ENCODE results near the gene KIFAP3. TPM values are rescaled to one million over a fixed set of nuclear protein-coding genes. Genes with fewer than 3 reads are reported as not detected.

KIFAP3 gene
- total RNA-seq, 1 experiment from 2014 or later = 230 TPM

- no peak for DNase-seq (ENCODE audit: low spot score)
Observed at GRCh38 chr1:169989246-169989645, 85.2 kb downstream of the KIFAP3 start.

- DNase-seq (ENCODE audit: low spot score) = no peak
Observed at GRCh38 chr1:169985757-169986156, 88.7 kb downstream of the KIFAP3 start.

- DNase-seq (ENCODE audit: low spot score) = no peak
Observed at GRCh38 chr1:169974067-169974466, 100.4 kb downstream of the KIFAP3 start.

GRCh38 chr1:169970114-169970513 lies 104.4 kb downstream of the KIFAP3 start:
- DNase-seq (ENCODE audit: low spot score) = no peak

- DNase-seq (ENCODE audit: low spot score) = no peak
Observed at GRCh38 chr1:169968174-169968573, 106.3 kb downstream of the KIFAP3 start.

- DNase-seq (ENCODE audit: low spot score) = no peak
Observed at GRCh38 chr1:169964206-169964605, 110.3 kb downstream of the KIFAP3 start.

- no peak for DNase-seq (ENCODE audit: low spot score)
Observed at GRCh38 chr1:169959686-169960085, 114.8 kb downstream of the KIFAP3 start.

- no peak for DNase-seq (ENCODE audit: low spot score)
Observed at GRCh38 chr1:169958987-169959386, 115.5 kb downstream of the KIFAP3 start.

GRCh38 chr1:169957884-169958283 lies 116.6 kb downstream of the KIFAP3 start:
- no peak for DNase-seq (ENCODE audit: low spot score)

- no peak for DNase-seq (ENCODE audit: low spot score)
Observed at GRCh38 chr1:169951108-169951507, 123.4 kb downstream of the KIFAP3 start.

- DNase-seq (ENCODE audit: low spot score) = no peak
Observed at GRCh38 chr1:169949139-169949538, 125.4 kb downstream of the KIFAP3 start.

GRCh38 chr1:169946206-169946605 lies 128.3 kb downstream of the KIFAP3 start:
- DNase-seq (ENCODE audit: low spot score) = no peak

GRCh38 chr1:169945181-169945580 lies 129.3 kb downstream of the KIFAP3 start:
- DNase-seq (ENCODE audit: low spot score) = no peak

GRCh38 chr1:169944621-169945020 lies 129.9 kb downstream of the KIFAP3 start:
- DNase-seq (ENCODE audit: low spot score) = no peak

- no peak for DNase-seq (ENCODE audit: low spot score)
Observed at GRCh38 chr1:169943963-169944526, 130.4 kb downstream of the KIFAP3 start.

GRCh38 chr1:169941982-169942830 lies 132.3 kb downstream of the KIFAP3 start:
- DNase-seq (ENCODE audit: low spot score) = peak; percentile 62

GRCh38 chr1:169933984-169934725 lies 140.3 kb downstream of the KIFAP3 start:
- DNase-seq (ENCODE audit: low spot score) = peak; percentile 76

GRCh38 chr1:169931795-169932231 lies 142.7 kb downstream of the KIFAP3 start:
- DNase-seq (ENCODE audit: low spot score) = no peak

GRCh38 chr1:169929210-169929526 lies 145.3 kb downstream of the KIFAP3 start:
- DNase-seq (ENCODE audit: low spot score) = no peak

- DNase-seq (ENCODE audit: low spot score) = peak; percentile 69
Observed at GRCh38 chr1:169928438-169929209, 145.9 kb downstream of the KIFAP3 start.

GRCh38 chr1:169925505-169926482 lies 148.7 kb downstream of the KIFAP3 start:
- DNase-seq (ENCODE audit: low spot score) = no peak

Data from A172 (cell line).